BLaER1 treated with 17β-estradiol and CSF1 and Interleukin-3, amounts not matched to agents 10 nM and 100 nM (cell line): Measurements from ENCODE around the gene DNAI7.
A peak's percentile ranks its signal among the peaks of the same experiment; 100 is the strongest.

Source experiments
- H3K27ac ChIP-seq, 11 experiments: shearing (Covaris generic); formaldehyde crosslinking; 2 replicates each; pipeline ENCODE4 v1.8.1; 2022
- H3K27me3 ChIP-seq, 11 experiments: shearing (Covaris generic); formaldehyde crosslinking; 2 replicates each; pipeline ENCODE4 v1.8.1; 2022
- H3K36me3 ChIP-seq, 11 experiments: shearing (Covaris generic); formaldehyde crosslinking; 2 replicates each; pipeline ENCODE4 v1.8.1; 2022
- H3K4me1 ChIP-seq, 10 experiments: shearing (Covaris generic); formaldehyde crosslinking; 2 replicates each; pipeline ENCODE4 v1.8.1; 2022
- H3K4me2 ChIP-seq, 11 experiments: shearing (Covaris generic); formaldehyde crosslinking; 2 replicates each; pipeline ENCODE4 v1.8.1; 2022
- H3K4me3 ChIP-seq, 10 experiments: shearing (Covaris generic); formaldehyde crosslinking; 2 replicates each; pipeline ENCODE4 v1.8.1; 2022
- H3K9ac ChIP-seq, 11 experiments: shearing (Covaris generic); formaldehyde crosslinking; 2 replicates each; pipeline ENCODE4 v1.8.1; 2022
- H3K9me3 ChIP-seq, 11 experiments: shearing (Covaris generic); formaldehyde crosslinking; replicated peaks in 1 of 11; 2 replicates each; pipeline ENCODE4 v1.8.1; 2022
- H4K20me1 ChIP-seq, 11 experiments: shearing (Covaris generic); formaldehyde crosslinking; 2 replicates each; pipeline ENCODE4 v1.8.1; 2022
- Cebpa-rat ChIP-seq, 11 experiments: shearing (Covaris generic); IDR thresholded peaks; 2 replicates each; pipeline ENCODE4 v1.8.1; 2022

DNAI7 gene

DNA sequence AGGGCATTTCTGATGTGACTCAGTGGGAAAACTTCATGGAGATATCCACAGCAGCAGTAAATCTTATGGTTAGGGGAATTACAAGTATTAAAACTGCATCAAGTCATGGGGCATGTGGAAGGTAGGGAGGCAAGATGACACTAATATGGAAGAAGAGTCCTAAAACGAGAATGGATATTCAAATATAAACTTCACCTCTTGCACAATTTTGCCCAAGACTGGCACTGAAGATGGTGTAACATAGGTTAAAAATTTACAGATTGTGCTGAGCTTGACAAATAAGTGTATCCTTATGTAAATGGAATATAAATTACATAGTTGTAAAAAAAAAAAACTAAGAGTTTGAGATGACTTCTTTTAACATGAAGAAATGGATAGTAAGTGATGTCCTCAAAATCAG lies 12.9 kb upstream of the DNAI7 start:
- TF ChIP-seq Cebpa-rat (IDR thresholded peaks at IDR 0.05): no peak
- peaks cover 0 to 29% (median 6%) of the 10 kb centered on the region in 11 experiments; a peak in 7 of 22 replicates for H4K20me1 ChIP-seq
- H3K36me3 ChIP-seq: peaks cover 46 to 91% (median 66%) of the 10 kb centered on the region in 11 experiments
- H3K27ac ChIP-seq: no peak overlapping the region
- H3K4me1 ChIP-seq: no peaks in the 10 kb centered on the region
- H3K9ac ChIP-seq: no peak overlapping the region
- no peak overlapping the region for H3K4me2 ChIP-seq
- no peaks in the 10 kb centered on the region for H3K27me3 ChIP-seq
- H3K4me3 ChIP-seq: no peak overlapping the region
- H3K9me3 ChIP-seq: no peaks in the 10 kb centered on the region

DNA sequence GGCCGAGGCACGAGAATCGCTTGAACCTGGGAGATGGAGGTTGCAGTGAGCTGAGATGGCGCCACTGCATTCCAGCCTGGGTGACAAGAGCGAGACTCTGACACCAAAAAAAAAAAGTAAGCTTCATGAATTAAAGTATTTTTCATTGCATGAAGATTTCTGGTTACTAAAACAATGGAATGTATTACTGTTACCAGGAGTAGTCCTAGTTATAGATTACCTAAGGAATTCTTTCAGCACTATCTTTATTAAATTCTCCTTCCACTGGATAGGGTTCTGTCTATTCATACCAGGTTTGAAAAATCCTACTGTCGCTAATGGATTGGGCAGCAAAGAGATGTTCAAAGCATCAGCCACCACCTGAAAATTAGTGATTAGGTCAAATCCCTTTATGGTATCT lies 12.5 kb upstream of the DNAI7 start:
- no peak overlapping the region for H3K4me2 ChIP-seq
- no peak overlapping the region for H3K9ac ChIP-seq
- TF ChIP-seq Cebpa-rat (IDR thresholded peaks at IDR 0.05): no peak
- H3K4me3 ChIP-seq: no peak overlapping the region
- peaks cover 45 to 92% (median 64%) of the 10 kb centered on the region in 11 experiments for H3K36me3 ChIP-seq
- H3K9me3 ChIP-seq: no peaks in the 10 kb centered on the region
- H4K20me1 ChIP-seq: peaks cover 0 to 30% (median 6%) of the 10 kb centered on the region in 11 experiments; a peak in 7 of 22 replicates
- H3K4me1 ChIP-seq: no peaks in the 10 kb centered on the region
- no peak overlapping the region for H3K27ac ChIP-seq
- H3K27me3 ChIP-seq: no peaks in the 10 kb centered on the region

DNA sequence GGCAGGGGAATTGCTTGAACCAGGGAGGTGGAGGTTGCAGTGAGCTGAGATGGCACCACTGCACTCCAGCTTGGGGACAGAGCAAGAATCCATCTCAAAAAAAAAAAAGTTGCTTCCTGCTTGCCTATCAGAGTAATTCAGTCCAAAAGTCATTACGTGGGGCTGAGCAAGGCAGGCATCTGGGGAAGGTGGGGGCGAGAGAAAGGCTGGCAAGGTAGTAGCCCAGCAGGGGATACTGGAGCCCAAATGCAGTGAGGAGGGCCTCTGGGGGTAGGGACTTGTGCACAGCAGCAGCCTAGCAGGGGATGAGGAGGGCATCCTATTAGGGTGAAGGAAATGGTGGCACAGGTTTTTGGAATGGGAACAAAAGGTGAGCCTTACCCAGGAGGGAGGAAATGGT lies 7.2 kb upstream of the DNAI7 start:
- no peak for TF ChIP-seq Cebpa-rat (IDR thresholded peaks at IDR 0.05)
- peaks cover 14 to 72% (median 38%) of the 10 kb centered on the region in 11 experiments for H3K36me3 ChIP-seq
- no peaks in the 10 kb centered on the region for H3K27me3 ChIP-seq
- H3K27ac ChIP-seq: no peak overlapping the region
- no peak overlapping the region for H3K4me3 ChIP-seq
- no peak overlapping the region for H3K4me2 ChIP-seq
- peaks cover 0 to 12% (median 9%) of the 10 kb centered on the region in 10 experiments; a peak in 12 of 20 replicates for H3K4me1 ChIP-seq
- peaks cover 0 to 21% (median 0%) of the 10 kb centered on the region in 11 experiments; a peak in 5 of 22 replicates for H4K20me1 ChIP-seq
- H3K9me3 ChIP-seq: no peaks in the 10 kb centered on the region
- no peak overlapping the region for H3K9ac ChIP-seq

DNA sequence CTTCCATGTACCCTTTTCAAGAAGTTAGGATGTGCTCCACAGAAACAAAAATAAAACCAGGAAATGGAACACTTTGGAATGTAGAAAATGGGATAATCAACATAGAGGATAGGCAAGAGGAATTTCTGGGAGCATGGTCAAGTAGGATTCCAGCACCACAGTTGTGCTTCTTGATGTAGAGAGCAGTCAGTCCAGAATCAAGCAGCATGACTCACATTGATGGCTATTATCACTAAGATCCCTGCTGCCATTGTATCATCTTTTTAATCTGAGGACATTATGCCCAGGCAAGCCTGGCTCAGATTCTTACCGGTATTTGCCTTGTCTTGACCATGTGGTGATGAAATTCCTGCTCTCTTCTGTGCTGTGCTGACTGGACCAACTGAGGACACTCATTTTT lies 5.7 kb upstream of the DNAI7 start:
- Histone ChIP-seq H3K9ac (no peak overlapping the region), H3K4me3 (no peak overlapping the region), H3K4me1 (peaks cover 13 to 26% (median 23%) of the 10 kb centered on the region in 10 experiments), H3K4me2 (no peak overlapping the region), H3K27me3 (no peaks in the 10 kb centered on the region), H3K27ac (no peak overlapping the region), H3K9me3 (no peaks in the 10 kb centered on the region), H4K20me1 (peaks cover 0 to 18% (median 0%) of the 10 kb centered on the region in 11 experiments; a peak in 5 of 22 replicates), H3K36me3 (peaks cover 6 to 58% (median 26%) of the 10 kb centered on the region in 11 experiments; a peak in 15 of 22 replicates)
- no peak for TF ChIP-seq Cebpa-rat (IDR thresholded peaks at IDR 0.05)

DNA sequence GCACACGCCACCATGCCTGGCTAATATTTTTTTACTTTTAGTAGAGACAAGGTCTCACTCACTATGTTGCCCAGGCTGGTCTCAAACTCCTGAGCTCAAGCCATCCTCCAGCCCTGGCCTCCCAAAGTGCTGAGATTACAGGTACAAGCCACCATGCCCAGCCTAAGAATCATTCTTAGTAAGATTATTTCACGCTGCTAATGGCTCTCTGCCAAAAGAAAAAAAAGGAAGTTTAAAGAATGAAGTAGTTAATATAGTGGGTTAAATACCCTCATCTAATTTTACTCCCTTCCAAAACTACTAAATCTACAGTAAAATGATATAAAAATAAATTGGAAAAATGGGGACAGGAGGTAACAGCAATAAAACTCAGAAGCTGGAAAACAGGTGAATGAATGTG lies 2.6 kb upstream of the DNAI7 start:
- Histone ChIP-seq H3K9me3 (no peaks in the 10 kb centered on the region), H4K20me1 (peaks cover 0 to 10% (median 0%) of the 10 kb centered on the region in 11 experiments; a peak in 2 of 22 replicates), H3K4me2 (peak overlapping the region in 5 of 11 experiments; percentile 13 to 54 (median 38); a peak in 7 of 22 replicates), H3K27me3 (no peaks in the 10 kb centered on the region), H3K27ac (no peak overlapping the region), H3K36me3 (peaks cover 0 to 27% (median 4%) of the 10 kb centered on the region in 11 experiments; a peak in 7 of 22 replicates), H3K4me1 (peaks cover 21 to 34% (median 31%) of the 10 kb centered on the region in 10 experiments), H3K9ac (no peak overlapping the region; a peak in 1 of 22 replicates), H3K4me3 (no peak overlapping the region)
- no peak for TF ChIP-seq Cebpa-rat (IDR thresholded peaks at IDR 0.05)

DNA sequence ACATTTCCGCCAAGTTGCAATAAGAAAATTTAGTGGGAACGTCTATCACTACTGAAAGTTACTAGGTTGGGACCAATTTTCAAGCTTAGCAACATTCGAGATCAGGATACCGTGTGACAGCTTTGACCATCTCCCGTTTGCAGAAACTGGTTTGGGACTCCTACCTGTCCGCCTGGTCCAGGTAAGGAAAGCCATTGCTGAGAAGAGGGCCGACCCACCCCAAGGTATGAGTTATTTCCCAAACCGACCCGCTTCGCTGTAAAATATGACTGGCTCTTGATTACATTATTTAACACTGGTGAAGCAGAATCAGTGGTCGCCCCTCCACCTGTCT lies 271 bp downstream of the DNAI7 start:
- no peaks in the 10 kb centered on the region for H3K9me3 ChIP-seq
- peaks cover 21 to 34% (median 31%) of the 10 kb centered on the region in 10 experiments for H3K4me1 ChIP-seq
- peak overlapping the region; percentile 80 to 93 (median 84) for H3K9ac ChIP-seq
- no peaks in the 10 kb centered on the region for H3K27me3 ChIP-seq
- peak overlapping the region; percentile 70 to 80 (median 74) for H3K4me3 ChIP-seq
- no peak for TF ChIP-seq Cebpa-rat (IDR thresholded peaks at IDR 0.05)
- H4K20me1 ChIP-seq: peaks cover 0 to 6% (median 0%) of the 10 kb centered on the region in 11 experiments; a peak in 1 of 22 replicates
- H3K36me3 ChIP-seq: peaks cover 0 to 3% (median 0%) of the 10 kb centered on the region in 11 experiments; a peak in 3 of 22 replicates
- H3K27ac ChIP-seq: peak overlapping the region in 7 of 11 experiments; percentile 6 to 90 (median 86); a peak in 8 of 22 replicates
- H3K4me2 ChIP-seq: peak overlapping the region; percentile 77 to 97 (median 89)

DNA sequence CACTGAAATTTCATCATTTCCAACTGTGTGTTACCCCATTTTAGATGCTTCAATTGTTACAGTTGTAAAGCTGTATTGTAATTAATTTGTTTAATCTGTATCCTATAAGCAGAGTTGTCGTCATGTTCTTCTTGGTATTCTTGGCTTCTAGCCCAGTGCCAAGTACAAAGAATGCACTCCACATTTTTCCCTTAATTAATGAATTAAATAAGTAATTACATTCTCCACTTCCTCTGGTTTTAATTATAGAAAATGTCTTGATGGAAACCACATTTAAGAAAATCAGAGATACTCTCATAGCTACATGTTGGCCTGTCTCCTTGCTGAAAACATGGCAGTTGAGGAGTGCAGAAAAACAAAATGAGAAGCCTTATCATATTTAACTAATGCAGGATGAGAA lies 746 bp downstream of the DNAI7 start:
- Histone ChIP-seq H4K20me1 (peaks cover 0 to 6% (median 0%) of the 10 kb centered on the region in 11 experiments; a peak in 1 of 22 replicates), H3K9ac (peak overlapping the region in 3 of 11 experiments; percentile 83 to 93 (median 89); a peak in 4 of 22 replicates), H3K4me1 (peaks cover 21 to 34% (median 31%) of the 10 kb centered on the region in 10 experiments), H3K9me3 (no peaks in the 10 kb centered on the region), H3K4me2 (peak overlapping the region; percentile 77 to 97 (median 89); a peak in 20 of 22 replicates), H3K36me3 (no peaks in the 10 kb centered on the region), H3K27ac (peak overlapping the region in 2 of 11 experiments; percentile 81 to 90; a peak in 3 of 22 replicates), H3K4me3 (peak overlapping the region in 9 of 10 experiments; percentile 70 to 78 (median 74); a peak in 11 of 20 replicates), H3K27me3 (no peaks in the 10 kb centered on the region)
- no peak for TF ChIP-seq Cebpa-rat (IDR thresholded peaks at IDR 0.05)

DNA sequence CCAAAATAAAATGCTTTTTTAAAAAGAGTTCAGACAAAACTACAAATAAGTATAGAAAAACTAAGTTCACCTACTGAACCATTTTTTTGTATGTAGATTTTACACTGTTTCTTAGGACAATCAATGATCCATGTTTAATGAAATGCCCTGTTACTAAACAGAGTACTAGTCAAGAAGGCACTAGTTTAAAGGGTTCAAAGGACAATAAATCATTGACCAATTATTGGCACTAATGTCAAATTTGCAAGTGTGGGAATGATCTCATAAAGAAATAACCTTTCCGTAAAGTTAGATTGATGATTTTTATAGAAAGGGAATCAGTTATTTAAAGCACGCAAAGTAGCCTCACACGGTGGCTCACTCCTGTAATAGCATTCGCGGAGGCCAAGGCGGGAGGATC lies 4.2 kb downstream of the DNAI7 start:
- no peaks in the 10 kb centered on the region for H4K20me1 ChIP-seq
- no peak for TF ChIP-seq Cebpa-rat (IDR thresholded peaks at IDR 0.05)
- H3K4me2 ChIP-seq: no peak overlapping the region

DNA sequence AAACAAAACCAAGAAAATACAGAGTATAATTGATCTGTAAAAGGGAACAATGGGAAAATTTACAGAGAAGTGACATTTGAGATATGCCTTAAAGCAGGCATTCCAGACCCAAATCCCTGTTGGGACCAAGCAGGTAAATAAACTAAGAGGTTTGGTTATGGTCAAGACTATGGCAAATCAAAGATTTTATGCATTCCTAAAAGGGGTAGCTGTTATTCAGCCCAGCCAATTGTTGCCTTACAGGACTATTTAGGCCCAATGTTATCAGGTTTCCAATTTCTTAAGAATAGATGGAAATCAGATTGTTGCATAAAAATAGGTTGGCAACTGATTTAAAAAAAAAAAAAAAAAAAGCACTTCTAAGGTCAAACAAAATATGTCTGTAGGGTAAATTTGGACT lies 5.3 kb downstream of the DNAI7 start:
- H3K36me3 ChIP-seq: no peaks in the 10 kb centered on the region
- H3K4me2 ChIP-seq: no peak overlapping the region
- TF ChIP-seq Cebpa-rat (IDR thresholded peaks at IDR 0.05): no peak
- H3K27me3 ChIP-seq: no peaks in the 10 kb centered on the region
- no peak overlapping the region for H3K9ac ChIP-seq
- peaks cover 4 to 9% (median 7%) of the 10 kb centered on the region in 10 experiments; a peak in 17 of 20 replicates for H3K4me1 ChIP-seq
- H3K27ac ChIP-seq: no peak overlapping the region
- H3K4me3 ChIP-seq: no peak overlapping the region
- H4K20me1 ChIP-seq: no peaks in the 10 kb centered on the region
- no peaks in the 10 kb centered on the region for H3K9me3 ChIP-seq

More for the DNA sequence above, 4.2 kb downstream of the DNAI7 start:
- Histone ChIP-seq H3K36me3 (no peaks in the 10 kb centered on the region), H3K4me1 (peaks cover 8 to 14% (median 10%) of the 10 kb centered on the region in 10 experiments), H3K9ac (no peak overlapping the region), H3K27ac (no peak overlapping the region), H3K27me3 (no peaks in the 10 kb centered on the region), H3K4me3 (no peak overlapping the region), H3K9me3 (no peaks in the 10 kb centered on the region)

DNA sequence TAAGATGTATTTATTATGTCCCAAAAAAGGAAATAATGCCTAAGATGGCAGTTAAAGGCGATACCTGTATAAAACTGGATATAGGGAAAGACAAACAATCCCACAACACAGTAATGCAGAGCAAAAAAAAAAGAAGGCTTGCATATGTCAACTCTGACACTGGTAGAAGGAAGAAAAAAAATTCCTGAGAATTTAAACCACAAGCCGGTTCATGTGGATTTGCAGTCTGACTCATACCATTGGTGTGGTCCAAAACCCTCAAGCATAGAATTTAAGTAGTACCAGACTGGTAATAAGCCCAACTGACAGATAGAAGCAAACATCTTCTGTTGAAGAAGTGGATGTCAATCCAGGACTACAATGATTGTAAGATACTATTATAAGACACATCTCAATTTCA lies 7.2 kb downstream of the DNAI7 start:
- H3K4me1 ChIP-seq: no peaks in the 10 kb centered on the region
- H3K4me2 ChIP-seq: no peak overlapping the region
- no peaks in the 10 kb centered on the region for H3K9me3 ChIP-seq
- no peaks in the 10 kb centered on the region for H3K36me3 ChIP-seq
- no peaks in the 10 kb centered on the region for H4K20me1 ChIP-seq
- no peak overlapping the region for H3K27ac ChIP-seq
- H3K9ac ChIP-seq: no peak overlapping the region
- no peaks in the 10 kb centered on the region for H3K27me3 ChIP-seq
- no peak overlapping the region for H3K4me3 ChIP-seq
- no peak for TF ChIP-seq Cebpa-rat (IDR thresholded peaks at IDR 0.05)
